Activated CD4-positive, alpha-beta memory T cell treated with anti-CD3 and anti-CD28 coated beads for 36 hours (primary cell): Measurements from ENCODE around the gene WRNIP1. TPM values are rescaled to one million over a fixed set of nuclear protein-coding genes. Genes with fewer than 3 reads are reported as not detected.
A peak's percentile ranks its signal among the peaks of the same experiment; 100 is the strongest.
"Not testable (repeated sequence)": the region's sequence is repeated elsewhere in the genome, so short reads cannot be mapped to it uniquely, and the experiment has no call there.

Source experiments
- CTCF ChIA-PET: fragments of 350-600 bp; sonication (Branson Sonifier 250); formaldehyde crosslinking; loops from one replicate; lab custom pipeline; 2021; ENCODE audit warnings: antibody characterized with exemption, inconsistent platforms; lab: Charles Lee
- POLR2A ChIA-PET: fragments of 350-600 bp; sonication (Branson Sonifier 250); formaldehyde crosslinking; loops from one replicate; lab custom pipeline; 2021; ENCODE audit warnings: antibody characterized with exemption; lab: Charles Lee
- DNase-seq: peaks from one replicate; pipeline ENCODE4 v3.0.0-alpha.2; 2020
- H3K27ac Mint-ChIP-seq: one replicate; pipeline ENCODE4 v1.8.0; 2021; ENCODE audit warnings: mixed read lengths
- H3K27me3 Mint-ChIP-seq: one replicate; pipeline ENCODE4 v1.8.0; 2021; ENCODE audit warnings: mixed read lengths
- H3K36me3 Mint-ChIP-seq: one replicate; pipeline ENCODE4 v1.8.0; 2021; ENCODE audit warnings: mixed read lengths
- H3K4me1 Mint-ChIP-seq: one replicate; pipeline ENCODE4 v1.8.0; 2021; ENCODE audit warnings: low read depth, mixed read lengths
- H3K4me3 Mint-ChIP-seq: one replicate; pipeline ENCODE4 v1.8.0; 2021; ENCODE audit warnings: mild to moderate bottlenecking, mixed read lengths
- H3K9me3 Mint-ChIP-seq: one replicate; pipeline ENCODE4 v1.8.0; 2021; ENCODE audit warnings: mixed read lengths
- intact Hi-C: fragments of 100-400 bp; cut with micrococcal nuclease; formaldehyde crosslinking; loops from one replicate; pipeline ENCODE4 v1.15.1; 2023
- total RNA-seq, 2 experiments: library from RNA; stranded (reverse); gene quantifications; one replicate each; pipeline ENCODE4 v1.2.3, GENCODE V29; 2021

Gene WRNIP1
- total RNA-seq, 2 experiments from 2014 or later, result 32.7 to 32.8 TPM

- DNase-seq, result peak; percentile 31
- POLR2A ChIA-PET, result interaction anchor here (1.3 kb wide), 1 partner anchor 41 kb away, joined by 5 read pairs; the partner anchor contains the start of gene SERPINB1
- intact Hi-C loops, result no loop called here
- Mint-ChIP-seq H3K27ac (peak overlapping the region; percentile 4), H3K27me3 (no peaks in the 10 kb centered on the region), H3K4me3 (no peak overlapping the region), H3K36me3 (no peaks in the 10 kb centered on the region), H3K4me1 (peaks cover 23% of the 10 kb centered on the region), H3K9me3 (no peaks in the 10 kb centered on the region)
- CTCF ChIA-PET, result interaction anchor here (0.7 kb wide), 1 partner anchor 9 kb away, joined by 3 read pairs; no protein-coding TSS in a partner anchor
These were observed 34.8 kb downstream of the WRNIP1 start for GRCh38 chr6:2799936-2800527.

GRCh38 chr6:2800552-2801316 lies 35.5 kb downstream of the WRNIP1 start:
- Mint-ChIP-seq H3K27me3 (no peaks in the 10 kb centered on the region), H3K4me1 (peaks cover 20% of the 10 kb centered on the region), H3K36me3 (no peaks in the 10 kb centered on the region), H3K27ac (no peak overlapping the region), H3K9me3 (no peaks in the 10 kb centered on the region), H3K4me3 (no peak overlapping the region)
- intact Hi-C loops, result no loop called here
- DNase-seq, result no peak
- POLR2A ChIA-PET, result interaction anchor here (1.3 kb wide), 1 partner anchor 40 kb away, joined by 5 read pairs; the partner anchor contains the start of gene SERPINB1
- CTCF ChIA-PET, result interaction anchor here (0.7 kb wide), 1 partner anchor 10 kb away, joined by 3 read pairs; no protein-coding TSS in a partner anchor

- CTCF ChIA-PET, POLR2A ChIA-PET, H3K27ac Mint-ChIP-seq, H3K27me3 Mint-ChIP-seq, DNase-seq, H3K36me3 Mint-ChIP-seq, H3K4me3 Mint-ChIP-seq, intact Hi-C loops, H3K9me3 Mint-ChIP-seq: not testable (repeated sequence)
- peaks cover 16% of the 10 kb centered on the region for H3K4me1 Mint-ChIP-seq
These were observed 36.5 kb downstream of the WRNIP1 start for GRCh38 chr6:2801687-2802086.

- ChIA-PET POLR2A (no interaction called here), CTCF (interaction anchor here (0.8 to 1.1 kb wide), 2 partner anchors 12 to 39 kb away, joined by 3 to 5 read pairs; partner anchors contain the start of gene SERPINB1)
- Mint-ChIP-seq H3K36me3 (no peaks in the 10 kb centered on the region), H3K9me3 (no peaks in the 10 kb centered on the region), H3K27ac (no peak overlapping the region), H3K27me3 (no peaks in the 10 kb centered on the region), H3K4me3 (no peak overlapping the region), H3K4me1 (peaks cover 16% of the 10 kb centered on the region)
- intact Hi-C loops, result no loop called here
- DNase-seq, result no peak
These were observed 37.4 kb downstream of the WRNIP1 start for GRCh38 chr6:2802521-2803060.

- no peaks in the 10 kb centered on the region for H3K36me3 Mint-ChIP-seq
- ChIA-PET POLR2A (no interaction called here), CTCF (no interaction called here)
- no peak overlapping the region for H3K27ac Mint-ChIP-seq
- no peaks in the 10 kb centered on the region for H3K27me3 Mint-ChIP-seq
- peaks cover 14% of the 10 kb centered on the region for H3K4me1 Mint-ChIP-seq
- H3K9me3 Mint-ChIP-seq, result no peaks in the 10 kb centered on the region
- no peak for DNase-seq
- H3K4me3 Mint-ChIP-seq, result no peak overlapping the region
- intact Hi-C loops, result no loop called here
These were observed 38.7 kb downstream of the WRNIP1 start for GRCh38 chr6:2803731-2804429.

GRCh38 chr6:2804516-2804915 lies 39.3 kb downstream of the WRNIP1 start:
- Mint-ChIP-seq H3K4me3 (no peak overlapping the region), H3K36me3 (no peaks in the 10 kb centered on the region), H3K9me3 (no peaks in the 10 kb centered on the region), H3K4me1 (peaks cover 10% of the 10 kb centered on the region), H3K27me3 (no peaks in the 10 kb centered on the region), H3K27ac (no peak overlapping the region)
- ChIA-PET POLR2A (no interaction called here), CTCF (no interaction called here)
- intact Hi-C loops, result no loop called here
- no peak for DNase-seq

- ChIA-PET POLR2A (no interaction called here), CTCF (no interaction called here)
- no peak for DNase-seq
- intact Hi-C loops, result no loop called here
- H3K4me1 Mint-ChIP-seq, result peaks cover 10% of the 10 kb centered on the region
- no peak overlapping the region for H3K27ac Mint-ChIP-seq
- H3K4me3 Mint-ChIP-seq, result no peak overlapping the region
- no peaks in the 10 kb centered on the region for H3K36me3 Mint-ChIP-seq
- no peaks in the 10 kb centered on the region for H3K9me3 Mint-ChIP-seq
- H3K27me3 Mint-ChIP-seq, result no peaks in the 10 kb centered on the region
These were observed 39.8 kb downstream of the WRNIP1 start for GRCh38 chr6:2805031-2805430.

GRCh38 chr6:2806644-2807043 lies 41.5 kb downstream of the WRNIP1 start:
- ChIA-PET CTCF (no interaction called here), POLR2A (no interaction called here)
- no peaks in the 10 kb centered on the region for H3K36me3 Mint-ChIP-seq
- H3K27me3 Mint-ChIP-seq, result no peaks in the 10 kb centered on the region
- DNase-seq, result no peak
- H3K4me1 Mint-ChIP-seq, result peaks cover 12% of the 10 kb centered on the region
- no peak overlapping the region for H3K27ac Mint-ChIP-seq
- intact Hi-C loops, result no loop called here
- no peaks in the 10 kb centered on the region for H3K9me3 Mint-ChIP-seq
- H3K4me3 Mint-ChIP-seq, result no peak overlapping the region

- peaks cover 12% of the 10 kb centered on the region for H3K4me1 Mint-ChIP-seq
- H3K27ac Mint-ChIP-seq, result no peak overlapping the region
- ChIA-PET CTCF (interaction anchor here (1.0 kb wide), 1 partner anchor 249 kb away, joined by 4 read pairs; no protein-coding TSS in a partner anchor), POLR2A (no interaction called here)
- intact Hi-C loops, result no loop called here
- no peak for DNase-seq
- no peaks in the 10 kb centered on the region for H3K9me3 Mint-ChIP-seq
- no peak overlapping the region for H3K4me3 Mint-ChIP-seq
- H3K27me3 Mint-ChIP-seq, result no peaks in the 10 kb centered on the region
- no peaks in the 10 kb centered on the region for H3K36me3 Mint-ChIP-seq
These were observed 42.3 kb downstream of the WRNIP1 start for GRCh38 chr6:2807342-2808090.

GRCh38 chr6:2809015-2809414 lies 43.8 kb downstream of the WRNIP1 start:
- Mint-ChIP-seq H3K4me3 (no peak overlapping the region), H3K27ac (no peak overlapping the region), H3K9me3 (no peaks in the 10 kb centered on the region), H3K36me3 (no peaks in the 10 kb centered on the region), H3K4me1 (peaks cover 12% of the 10 kb centered on the region), H3K27me3 (no peaks in the 10 kb centered on the region)
- ChIA-PET POLR2A (no interaction called here), CTCF (interaction anchor here (0.9 kb wide), 1 partner anchor 37 kb away, joined by 4 read pairs; no protein-coding TSS in a partner anchor)
- intact Hi-C loops, result no loop called here
- DNase-seq, result no peak

GRCh38 chr6:2810092-2810671 lies 45.0 kb downstream of the WRNIP1 start:
- POLR2A ChIA-PET, result no interaction called here
- H3K27ac Mint-ChIP-seq, result peak overlapping the region; percentile 11
- H3K36me3 Mint-ChIP-seq, result no peaks in the 10 kb centered on the region
- peaks cover 3% of the 10 kb centered on the region for H3K9me3 Mint-ChIP-seq
- H3K4me1 Mint-ChIP-seq, result peaks cover 12% of the 10 kb centered on the region
- intact Hi-C loops, result loop anchor here (1.0 kb wide), 1 partner anchor 17 kb away; no protein-coding TSS in a partner anchor
- peak; percentile 23 for DNase-seq
- H3K4me3 Mint-ChIP-seq, result no peak overlapping the region
- CTCF ChIA-PET, result no interaction called here
- H3K27me3 Mint-ChIP-seq, result no peaks in the 10 kb centered on the region
